Spleen (tissue), 11 donors: ENCODE measurements around the gene CIRBP. TPM values are rescaled to one million over a fixed set of nuclear protein-coding genes. Genes with fewer than 3 reads are reported as not detected.

ENCODE experiments used
- DNase-seq: peaks from one replicate; pipeline ENCODE4 v3.0.0-alpha.2; 2020
- H3K27ac ChIP-seq, 8 donors: fragments of 200-600 bp; sonication (generic) in 7 of 8; 1 replicate in 4 of 8; 2 replicates in 4 of 8; pipeline versions ENCODE4 v1.5.0 to v1.8.0; 2016 to 2021; ENCODE audit warnings: inconsistent platforms in 4 of 8, mild to moderate bottlenecking in 4 of 8, moderate library complexity in 1 of 8
- H3K27me3 ChIP-seq, 7 donors: fragments of 200-600 bp; sonication (generic) in 6 of 7; replicated peaks in 1 of 7; 1 replicate in 4 of 7; 2 replicates in 3 of 7; pipeline versions ENCODE4 v1.5.0 to v1.8.0; 2016 to 2021; ENCODE audit warnings: inconsistent platforms in 3 of 7, mild to moderate bottlenecking in 1 of 7
- H3K36me3 ChIP-seq, 6 donors: fragments of 200-600 bp; sonication (generic) in 5 of 6; 1 replicate in 4 of 6; 2 replicates in 2 of 6; pipeline versions ENCODE4 v1.5.0 to v1.8.0; 2016 to 2021; ENCODE audit warnings: inconsistent platforms in 2 of 6
- H3K4me1 ChIP-seq, 6 donors: fragments of 200-600 bp; sonication (generic) in 5 of 6; 1 replicate in 3 of 6; 2 replicates in 3 of 6; pipeline versions ENCODE4 v1.5.0 to v1.8.0; 2016 to 2021; ENCODE audit warnings: inconsistent platforms in 3 of 6
- H3K4me3 ChIP-seq, 8 donors: fragments of 200-600 bp; sonication (generic) in 7 of 8; 1 replicate in 4 of 8; 2 replicates in 4 of 8; pipeline versions ENCODE4 v1.5.0 to v1.8.0; 2016 to 2021; ENCODE audit warnings: inconsistent platforms in 4 of 8, mild to moderate bottlenecking in 4 of 8, moderate library complexity in 2 of 8
- H3K9me3 ChIP-seq, 8 donors: fragments of 200-600 bp; sonication (generic) in 7 of 8; 1 replicate in 4 of 8; 2 replicates in 4 of 8; pipeline versions ENCODE4 v1.5.0 to v1.8.0; 2016 to 2021; ENCODE audit warnings: inconsistent platforms in 4 of 8
- CTCF ChIP-seq, 11 experiments: fragments of 200-600 bp in 7 of 11; fragments of 450-650 bp in 4 of 11; sonication (generic) in 4 of 11; IDR thresholded peaks in 8 of 11; conservative IDR thresholded peaks in 3 of 11; 1 replicate in 7 of 11; 2 replicates in 4 of 11; pipeline versions ENCODE4 v1.4.0 to v1.8.0; 2016 to 2021; ENCODE audit warnings: antibody characterized with exemption in 11 of 11, inconsistent platforms in 4 of 11, mild to moderate bottlenecking in 1 of 11
- POLR2A ChIP-seq, 3 donors: fragments of 450-650 bp; IDR thresholded peaks; one replicate each; pipeline ENCODE4 v1.5.1; 2017; ENCODE audit warnings: antibody characterized with exemption in 3 of 3, mild to moderate bottlenecking in 1 of 3
- POLR2AphosphoS5 ChIP-seq, 3 donors: sonication (generic); formaldehyde crosslinking; IDR thresholded peaks; one replicate each; pipeline ENCODE4 v1.5.1; 2017; ENCODE audit warnings: antibody characterized with exemption in 3 of 3
- WGBS, 5 donors: extraction: QIAGEN DNeasy Blood & Tissue Kit in 3 of 5; methylation state at CpG; one replicate each; pipeline versions ENCODE4 v1.1.5 to v1.1.7; 2013 to 2018; 5-methylcytosine and 5-hydroxymethylcytosine counted together
- intact Hi-C: fragments of 100-400 bp; cut with DNase I; formaldehyde crosslinking; loops from one replicate; pipeline ENCODE4 v1.15.0; 2023; ENCODE audit warnings: low total_unique reads
- polyA plus RNA-seq, 3 donors: library from polyadenylated mRNA; stranded (reverse); fragments of 200-250 nt; gene quantifications; one replicate each; pipeline ENCODE4 v1.2.1, GENCODE V29; 2013
- total RNA-seq, 7 donors: library from RNA; depleted of rRNA in 3 of 7; stranded (reverse); fragments of >200 nt in 3 of 7; fragmentation: NEBNext Ultra II Directional in 4 of 7; extraction: Animal tissue kit (Norgen Biotek cat#: 25700) in 4 of 7; gene quantifications; one replicate each; pipeline versions ENCODE4 v1.1.0 to v1.2.1, GENCODE V29; 2016 to 2021
- donor health status: healthy with polysubstance abuse.
- donor health status: DM: no; HTN: no; CAD: no; lungs with moderate emphysema.
- donor health status: DM: no; HTN: no; CAD: no.
- donor health status: Bipolar disorder and iron deficiency.
- donor health status: healthy.
- donor health status: DM: no; HTN: no; CAD: no.
- donor health status: DM: yes; HTN: yes; CAD: no.

CIRBP gene
- total and polyA plus RNA-seq, 10 donors, result 333 to 894 (median 516) TPM

GRCh38 chr19:1311543-1312091, 42.5 kb downstream of the CIRBP start:
- TF ChIP-seq POLR2AphosphoS5 (IDR thresholded peaks at IDR 0.05) (no peak), CTCF (IDR thresholded peaks at IDR 0.05 in 8 of 11, conservative IDR thresholded peaks at IDR 0.05 in 3 of 11) (no peak), POLR2A (IDR thresholded peaks at IDR 0.05) (no peak)
- H3K36me3 ChIP-seq, result no peaks in the 10 kb centered on the region
- intact Hi-C loops, result no loop called here

GRCh38 chr19:1312767-1313694, 43.9 kb downstream of the CIRBP start:
- no peak for TF ChIP-seq POLR2A (IDR thresholded peaks at IDR 0.05)
- TF ChIP-seq POLR2AphosphoS5 (IDR thresholded peaks at IDR 0.05), result no peak
- TF ChIP-seq CTCF (IDR thresholded peaks at IDR 0.05 in 8 of 11, conservative IDR thresholded peaks at IDR 0.05 in 3 of 11), result no peak
- Histone ChIP-seq H3K27me3 (peaks cover 0 to 87% (median 43%) of the 10 kb centered on the region in 7 donors), H3K27ac (no peak overlapping the region), H3K36me3 (no peaks in the 10 kb centered on the region), H3K4me3 (no peak overlapping the region), H3K4me1 (peaks cover 0 to 17% (median 9%) of the 10 kb centered on the region in 6 donors), H3K9me3 (no peaks in the 10 kb centered on the region)
- no peak for DNase-seq
- WGBS, 5 donors, result 75 to 86% (median 80%) methylated on average over 38 to 61 of the region's 61 CpGs
- intact Hi-C loops, result no loop called here

More at GRCh38 chr19:1311543-1312091, 42.5 kb downstream of the CIRBP start:
- Histone ChIP-seq H3K27me3 (peaks cover 0 to 73% (median 35%) of the 10 kb centered on the region in 7 donors), H3K4me3 (no peak overlapping the region), H3K27ac (no peak overlapping the region), H3K4me1 (peaks cover 0 to 17% (median 9%) of the 10 kb centered on the region in 6 donors), H3K9me3 (no peaks in the 10 kb centered on the region)
- no peak for DNase-seq
- WGBS, 5 donors, result 58 to 73% (median 65%) methylated on average over 11 to 21 of the region's 21 CpGs

- Histone ChIP-seq H3K4me3 (no peak overlapping the region), H3K36me3 (no peaks in the 10 kb centered on the region), H3K27ac (no peak overlapping the region), H3K4me1 (peaks cover 0 to 24% (median 9%) of the 10 kb centered on the region in 6 donors), H3K9me3 (no peaks in the 10 kb centered on the region), H3K27me3 (peaks cover 0 to 96% (median 48%) of the 10 kb centered on the region in 7 donors)
- no peak for DNase-seq
- WGBS, 5 donors, result 61 to 74% (median 70%) methylated on average over 22 to 32 of the region's 32 CpGs
- intact Hi-C loops, result no loop called here
- no peak for TF ChIP-seq POLR2A (IDR thresholded peaks at IDR 0.05)
- TF ChIP-seq POLR2AphosphoS5 (IDR thresholded peaks at IDR 0.05), result no peak
- no peak for TF ChIP-seq CTCF (IDR thresholded peaks at IDR 0.05 in 8 of 11, conservative IDR thresholded peaks at IDR 0.05 in 3 of 11)
Measured at GRCh38 chr19:1313695-1314613, 44.8 kb downstream of the CIRBP start.
